H1 (cell line): ENCODE measurements around the gene SLC25A40. TPM values are rescaled to one million over a fixed set of nuclear protein-coding genes. Genes with fewer than 3 reads are reported as not detected.

Source experiments
- CTCF ChIA-PET: fragments of 300-600 bp; sonication (Branson Sonifier 250); formaldehyde crosslinking; loops from one replicate; lab custom pipeline; 2021; ENCODE audit not compliant: partially characterized antibody; lab: Charles Lee
- POLR2A ChIA-PET: fragments of 300-600 bp; sonication (Branson Sonifier 250); formaldehyde crosslinking; loops from one replicate; lab custom pipeline; 2021; ENCODE audit warnings: inconsistent platforms; ENCODE audit not compliant: partially characterized antibody; lab: Charles Lee
- DNase-seq, 2 experiments: peaks; one replicate each; pipeline versions ENCODE4 v3.0.0 to v3.0.0-alpha.2; 2010 to 2022; ENCODE audit warnings: low spot score in 2 of 2, low read depth in 1 of 2, mixed read lengths in 1 of 2
- FAIRE-seq: peaks from 2 replicates; lab custom pipeline; 2011; peaks lifted over from hg19 to GRCh38; lab: Jason Lieb, UNC
- H2AFZ ChIP-seq: 2 replicates; pipeline ENCODE4 v1.8.1; 2012; ENCODE audit warnings: low read length, inconsistent platforms
- H2AK5ac ChIP-seq: 2 replicates; pipeline ENCODE4 v1.6.1; 2013; ENCODE audit warnings: low read depth, low read length
- H2BK120ac ChIP-seq: replicated peaks from 2 replicates; pipeline ENCODE3; 2013; ENCODE audit warnings: low read depth, low read length, inconsistent platforms
- H2BK12ac ChIP-seq: 2 replicates; pipeline ENCODE4 v1.6.1; 2013; ENCODE audit warnings: low read depth, low read length
- H2BK15ac ChIP-seq: 2 replicates; pipeline ENCODE4 v1.6.1; 2013; ENCODE audit warnings: low read length
- H2BK20ac ChIP-seq: 2 replicates; pipeline ENCODE4 v1.6.1; 2013; ENCODE audit warnings: low read length
- H2BK5ac ChIP-seq: 2 replicates; pipeline ENCODE4 v1.6.1; 2013; ENCODE audit warnings: low read depth, low read length
- H3K14ac ChIP-seq: 2 replicates; pipeline ENCODE4 v1.6.1; 2013; ENCODE audit warnings: inconsistent platforms; ENCODE audit not compliant: insufficient read length
- H3K18ac ChIP-seq: 2 replicates; pipeline ENCODE4 v1.6.1; 2013; ENCODE audit warnings: low read length; ENCODE audit errors: extremely low read depth
- H3K23ac ChIP-seq: 2 replicates; pipeline ENCODE4 v1.6.1; 2013; ENCODE audit warnings: inconsistent platforms; ENCODE audit not compliant: insufficient read length
- H3K23me2 ChIP-seq: 2 replicates; pipeline ENCODE4 v1.6.1; 2013; ENCODE audit warnings: low read depth, low read length
- H3K27ac ChIP-seq: 2 replicates; pipeline ENCODE4 v1.6.1; 2011; ENCODE audit warnings: low read depth, low read length, inconsistent platforms
- H3K27me3 ChIP-seq, 4 experiments: replicated peaks in 1 of 4; 1 replicate in 1 of 4; 2 replicates in 3 of 4; pipeline versions ENCODE4 v1.6.1 to v1.8.1; 2011 to 2013; ENCODE audit warnings: low read length in 3 of 4, mild to moderate bottlenecking in 3 of 4, inconsistent platforms in 2 of 4, mixed read lengths in 2 of 4, moderate library complexity in 1 of 4; ENCODE audit not compliant: control insufficient read depth in 3 of 4, insufficient read depth in 3 of 4; ENCODE audit errors: extremely low read depth in 1 of 4
- H3K36me3 ChIP-seq, 4 experiments: 2 replicates each; pipeline versions ENCODE4 v1.6.1 to v1.8.1; 2011 to 2013; ENCODE audit warnings: mild to moderate bottlenecking in 4 of 4, low read length in 3 of 4, moderate library complexity in 2 of 4, control low read depth in 1 of 4, inconsistent platforms in 1 of 4; ENCODE audit not compliant: insufficient read depth in 4 of 4, control insufficient read depth in 2 of 4
- H3K4ac ChIP-seq: replicated peaks from 2 replicates; pipeline ENCODE3; 2013; ENCODE audit warnings: low read length, low read depth, mixed read lengths, inconsistent platforms; ENCODE audit not compliant: insufficient read length
- H3K4me1 ChIP-seq, 4 experiments: replicated peaks in 1 of 4; 1 replicate in 1 of 4; 2 replicates in 3 of 4; pipeline versions ENCODE4 v1.6.1 to v1.8.1; 2011 to 2013; ENCODE audit warnings: low read length in 3 of 4, inconsistent platforms in 2 of 4, mixed read lengths in 1 of 4; ENCODE audit not compliant: insufficient read depth in 4 of 4, control insufficient read depth in 3 of 4
- H3K4me2 ChIP-seq, 2 experiments: 2 replicates each; pipeline versions ENCODE4 v1.6.1 to v1.8.1; 2011 to 2013; ENCODE audit warnings: low read depth in 2 of 2, low read length in 2 of 2, control low read depth in 1 of 2, inconsistent platforms in 1 of 2, mild to moderate bottlenecking in 1 of 2; ENCODE audit not compliant: insufficient read depth in 1 of 2
- H3K4me3 ChIP-seq, 4 experiments: fragments of 200-600, 300-600 bp in 1 of 4; sonication (generic), shearing (Covaris generic), sonication (Bioruptor Twin) in 1 of 4; 2 replicates each; pipeline versions ENCODE4 v1.5.1 to v1.8.1; 2011 to 2016; ENCODE audit warnings: low read length in 4 of 4, low read depth in 3 of 4, control low read depth in 2 of 4, inconsistent platforms in 2 of 4, mild to moderate bottlenecking in 2 of 4, mixed read lengths in 1 of 4, moderate library complexity in 1 of 4; ENCODE audit not compliant: insufficient read depth in 2 of 4; ENCODE audit errors: extremely low read depth in 1 of 4
- H3K56ac ChIP-seq: replicated peaks from 2 replicates; pipeline ENCODE3; 2013; ENCODE audit warnings: low read depth, mild to moderate bottlenecking, mixed read lengths, low read length, inconsistent platforms; ENCODE audit not compliant: insufficient read length
- H3K79me1 ChIP-seq: 2 replicates; pipeline ENCODE4 v1.6.1; 2013; ENCODE audit warnings: low read depth, low read length, control low read depth
- H3K79me2 ChIP-seq, 2 experiments: 2 replicates each; pipeline versions ENCODE4 v1.6.1 to v1.8.1; 2012 to 2013; ENCODE audit warnings: low read length in 2 of 2, mild to moderate bottlenecking in 2 of 2, inconsistent platforms in 1 of 2; ENCODE audit not compliant: insufficient read depth in 2 of 2, control insufficient read depth in 1 of 2
- H3K9ac ChIP-seq, 4 experiments: replicated peaks in 1 of 4; 1 replicate in 1 of 4; 2 replicates in 3 of 4; pipeline versions ENCODE4 v1.6.1 to v1.8.1; 2011 to 2013; ENCODE audit warnings: low read depth in 3 of 4, low read length in 3 of 4, control low read depth in 2 of 4, mild to moderate bottlenecking in 2 of 4, moderate library complexity in 2 of 4, inconsistent platforms in 1 of 4; ENCODE audit errors: extremely low read depth in 1 of 4
- H3K9me3 ChIP-seq, 2 experiments: 2 replicates each; pipeline versions ENCODE4 v1.6.1 to v1.8.1; 2012 to 2013; ENCODE audit warnings: mild to moderate bottlenecking in 2 of 2, moderate library complexity in 2 of 2, control low read depth in 1 of 2, inconsistent platforms in 1 of 2, low read depth in 1 of 2, low read length in 1 of 2, mixed read lengths in 1 of 2; ENCODE audit not compliant: insufficient read depth in 2 of 2
- H4K20me1 ChIP-seq, 2 experiments: replicated peaks in 1 of 2; 2 replicates each; pipeline versions ENCODE3 to v1.8.1; 2011 to 2013; ENCODE audit warnings: inconsistent platforms in 2 of 2, low read length in 2 of 2, mild to moderate bottlenecking in 1 of 2; ENCODE audit not compliant: insufficient read depth in 2 of 2, control insufficient read depth in 1 of 2
- H4K5ac ChIP-seq: 2 replicates; pipeline ENCODE4 v1.6.1; 2013; ENCODE audit warnings: low read length, low read depth, mixed read lengths, inconsistent platforms; ENCODE audit not compliant: insufficient read length
- H4K8ac ChIP-seq: 2 replicates; pipeline ENCODE4 v1.8.0; 2013; ENCODE audit warnings: mild to moderate bottlenecking, moderate library complexity, low read length, inconsistent platforms; ENCODE audit not compliant: insufficient read depth; ENCODE audit errors: extremely low read depth
- H4K91ac ChIP-seq: replicated peaks from 2 replicates; pipeline ENCODE3; 2013; ENCODE audit warnings: low read length, mixed read lengths, inconsistent platforms; ENCODE audit not compliant: insufficient read length
- CHD1 ChIP-seq: IDR thresholded peaks from 2 replicates; pipeline ENCODE4 v1.6.1; 2012; ENCODE audit warnings: low read depth, low read length, improper control_type of control experiment
- EZH2 ChIP-seq: fragments of 200-600 bp; sonication (generic); IDR thresholded peaks from 2 replicates; pipeline ENCODE4 v1.7.1; 2012; ENCODE audit warnings: low read depth, mild to moderate bottlenecking, moderate library complexity, low read length, inconsistent platforms; ENCODE audit not compliant: severe bottlenecking
- GABPA ChIP-seq: IDR thresholded peaks from 2 replicates; pipeline ENCODE4 v1.6.1; 2011; ENCODE audit warnings: mild to moderate bottlenecking, low read length, moderate library complexity, borderline replicate concordance; ENCODE audit not compliant: insufficient read depth
- KDM4A ChIP-seq: IDR thresholded peaks from one replicate; pipeline ENCODE4 v1.7.1; 2012; ENCODE audit warnings: low read depth, mild to moderate bottlenecking, moderate library complexity, low read length, inconsistent platforms; ENCODE audit not compliant: severe bottlenecking
- NRF1 ChIP-seq: IDR thresholded peaks from 2 replicates; pipeline ENCODE4 v1.6.1; 2011; ENCODE audit warnings: mild to moderate bottlenecking, low read depth, low read length, improper control_type of control experiment
- RBBP5 ChIP-seq: IDR thresholded peaks from 2 replicates; pipeline ENCODE4 v1.7.1; 2012; ENCODE audit warnings: low read depth, mild to moderate bottlenecking, inconsistent platforms, low read length, moderate library complexity, borderline replicate concordance
- RXRA ChIP-seq: IDR thresholded peaks from 2 replicates; pipeline ENCODE4 v1.6.1; 2011; ENCODE audit warnings: low read depth, mild to moderate bottlenecking, low read length, moderate library complexity; ENCODE audit not compliant: insufficient read depth
- SP4 ChIP-seq: IDR thresholded peaks from 2 replicates; pipeline ENCODE4 v1.6.1; 2012; ENCODE audit warnings: low read length, inconsistent platforms
- TAF7 ChIP-seq: optimal IDR thresholded peaks from 2 replicates; pipeline ENCODE3; 2011; ENCODE audit warnings: low read depth, mild to moderate bottlenecking, inconsistent platforms, low read length, moderate library complexity, borderline replicate concordance
- TCF12 ChIP-seq: IDR thresholded peaks from 2 replicates; pipeline ENCODE4 v1.6.1; 2011; ENCODE audit warnings: low read depth, mild to moderate bottlenecking, low read length
- WGBS, 2 experiments: shearing (Covaris generic) in 1 of 2; methylation state at CpG; one replicate each; pipeline versions ENCODE4 v1.1.6 to v1.1.7; 2013 to 2015; ENCODE audit warnings: low lambda C conversion rate in 2 of 2, mixed read lengths in 2 of 2, inconsistent platforms in 1 of 2, low coverage in 1 of 2, missing lambda C conversion rate in 1 of 2; ENCODE audit not compliant: insufficient replicate concordance in 2 of 2, insufficient coverage in 1 of 2, insufficient read length in 1 of 2; ENCODE audit errors: extremely low coverage in 1 of 2, missing lambda C conversion rate in 1 of 2; 5-methylcytosine and 5-hydroxymethylcytosine counted together
- polyA plus RNA-seq, 7 experiments: library from polyadenylated mRNA; depleted of rRNA in 3 of 7; stranded (reverse) in 5 of 7; unstranded in 2 of 7; fragments of >200 nt in 5 of 7; fragments of 200-250 nt in 2 of 7; gene quantifications; 1 replicate in 5 of 7; 2 replicates in 1 of 7; 4 replicates in 1 of 7; pipeline versions ENCODE4 v1.2.1 to v1.2.3, GENCODE V29; 2011 to 2013; ENCODE audit warnings: missing spikeins in 2 of 7, mixed read lengths in 2 of 7
- total RNA-seq: library from RNA; stranded (reverse); fragmentation: NEBNext Ultra II Directional; extraction: Animal tissue kit (Norgen Biotek cat#: 25700); gene quantifications from 2 replicates; pipeline ENCODE4 v1.2.1, GENCODE V29; 2021

Gene SLC25A40
- total and polyA plus RNA-seq, 2 of the 8 experiments (the other 6 are each of a cell fraction or from before 2014, with no cell fraction given) = 6.5 to 17.3 TPM

GRCh38 chr7:87853237-87853864 is 22.8 kb downstream of the SLC25A40 start:
- no peak overlapping the region for H3K4me3 ChIP-seq
- H3K27me3 ChIP-seq = no peaks in the 10 kb centered on the region
- no peaks in the 10 kb centered on the region; a peak in 1 of 7 replicates for H3K4me1 ChIP-seq
- no peak overlapping the region for H3K4ac ChIP-seq
- H3K79me2 ChIP-seq = no peaks in the 10 kb centered on the region
- H3K4me2 ChIP-seq = no peak overlapping the region
- H2BK120ac ChIP-seq = no peak overlapping the region
- H3K36me3 ChIP-seq = peaks cover 0 to 18% (median 6%) of the 10 kb centered on the region in 4 experiments; a peak in 6 of 8 replicates
- H3K27ac ChIP-seq = no peak overlapping the region
- no peak overlapping the region for H2BK5ac ChIP-seq
- POLR2A ChIA-PET = no interaction called here
- TF ChIP-seq GABPA (no peak), RBBP5 (no peak), EZH2 (no peak), RXRA (no peak), TCF12 (no peak), KDM4A (no peak), NRF1 (no peak), CHD1 (no peak), TAF7 (no peak), SP4 (no peak)
- H4K8ac ChIP-seq = no peak overlapping the region
- H2BK20ac ChIP-seq = no peak overlapping the region
- no peak overlapping the region for H3K14ac ChIP-seq
- peaks cover 0 to 2% of the 10 kb centered on the region in 2 experiments for H4K20me1 ChIP-seq
- H3K56ac ChIP-seq = no peak overlapping the region
- H3K23me2 ChIP-seq = no peaks in the 10 kb centered on the region
- H3K79me1 ChIP-seq = no peaks in the 10 kb centered on the region
- no peak overlapping the region for H2BK15ac ChIP-seq
- 90% methylated on average over 1 of the region's 1 CpG; no CpG with 5 or more reads in 1 of the 2 experiments for WGBS, 2 experiments
- H2AK5ac ChIP-seq = no peak overlapping the region
- DNase-seq (no peak), FAIRE-seq (no peak)
- no peak overlapping the region for H3K23ac ChIP-seq
- no peak overlapping the region for H2BK12ac ChIP-seq
- H4K5ac ChIP-seq = no peak overlapping the region
- CTCF ChIA-PET = no interaction called here
- H4K91ac ChIP-seq = no peak overlapping the region
- H3K9ac ChIP-seq = no peak overlapping the region
- H2AFZ ChIP-seq = no peak overlapping the region
- H3K9me3 ChIP-seq = no peaks in the 10 kb centered on the region
- no peak overlapping the region for H3K18ac ChIP-seq
